IPS-18a (cell line): ENCODE results near the gene RAB10.
"Not testable (repeated sequence)": the region's sequence is repeated elsewhere in the genome, so short reads cannot be mapped to it uniquely, and the experiment has no call there.

ENCODE experiments used
- H3K27ac ChIP-seq: one replicate; pipeline ENCODE4 v1.5.1; 2013; ENCODE audit warnings: low read length
- H3K27me3 ChIP-seq: one replicate; pipeline ENCODE4 v1.6.1; 2013; ENCODE audit warnings: mild to moderate bottlenecking, low read length; ENCODE audit not compliant: control insufficient read depth, insufficient read depth
- H3K36me3 ChIP-seq: one replicate; pipeline ENCODE4 v1.6.1; 2013; ENCODE audit warnings: low read depth, low read length; ENCODE audit not compliant: control insufficient read depth
- H3K4me1 ChIP-seq: one replicate; pipeline ENCODE4 v1.6.1; 2013; ENCODE audit warnings: low read depth, low read length; ENCODE audit not compliant: control insufficient read depth
- H3K4me3 ChIP-seq: one replicate; pipeline ENCODE4 v1.5.1; 2013; ENCODE audit warnings: low read length
- H3K9ac ChIP-seq: one replicate; pipeline ENCODE4 v1.6.1; 2013; ENCODE audit warnings: mild to moderate bottlenecking, low read length, moderate library complexity
- H3K9me3 ChIP-seq: one replicate; pipeline ENCODE4 v1.6.1; 2013; ENCODE audit warnings: low read depth, low read length; ENCODE audit not compliant: control insufficient read depth

Gene RAB10

GRCh38 chr2:26080356-26080755, 46.5 kb downstream of the RAB10 start:
- no peak overlapping the region for H3K4me3 ChIP-seq
- peaks cover 9% of the 10 kb centered on the region for H3K4me1 ChIP-seq
- H3K27me3 ChIP-seq: no peaks in the 10 kb centered on the region
- no peaks in the 10 kb centered on the region for H3K36me3 ChIP-seq
- no peak overlapping the region for H3K9ac ChIP-seq
- peaks cover 7% of the 10 kb centered on the region for H3K9me3 ChIP-seq
- no peak overlapping the region for H3K27ac ChIP-seq

GRCh38 chr2:26080925-26081324, 47.0 kb downstream of the RAB10 start:
- not testable (repeated sequence) for H3K4me1 ChIP-seq, H3K36me3 ChIP-seq, H3K27me3 ChIP-seq, H3K9ac ChIP-seq, H3K27ac ChIP-seq, H3K9me3 ChIP-seq, H3K4me3 ChIP-seq

GRCh38 chr2:26081556-26081955, 47.7 kb downstream of the RAB10 start:
- Histone ChIP-seq H3K9ac (no peak overlapping the region), H3K4me1 (peaks cover 5% of the 10 kb centered on the region), H3K9me3 (peaks cover 7% of the 10 kb centered on the region), H3K36me3 (no peaks in the 10 kb centered on the region), H3K4me3 (no peak overlapping the region), H3K27ac (no peak overlapping the region), H3K27me3 (no peaks in the 10 kb centered on the region)

- H3K9me3 ChIP-seq: peaks cover 3% of the 10 kb centered on the region
- no peaks in the 10 kb centered on the region for H3K36me3 ChIP-seq
- no peak overlapping the region for H3K9ac ChIP-seq
- H3K27ac ChIP-seq: no peak overlapping the region
- no peaks in the 10 kb centered on the region for H3K27me3 ChIP-seq
- H3K4me1 ChIP-seq: peaks cover 13% of the 10 kb centered on the region
- no peak overlapping the region for H3K4me3 ChIP-seq
These were observed 52.3 kb downstream of the RAB10 start for GRCh38 chr2:26086155-26086637.

GRCh38 chr2:26086779-26087178, 52.9 kb downstream of the RAB10 start:
- peaks cover 13% of the 10 kb centered on the region for H3K4me1 ChIP-seq
- no peaks in the 10 kb centered on the region for H3K27me3 ChIP-seq
- no peak overlapping the region for H3K27ac ChIP-seq
- H3K36me3 ChIP-seq: no peaks in the 10 kb centered on the region
- no peak overlapping the region for H3K9ac ChIP-seq
- no peak overlapping the region for H3K4me3 ChIP-seq
- no peaks in the 10 kb centered on the region for H3K9me3 ChIP-seq

- H3K4me3 ChIP-seq: no peak overlapping the region
- no peak overlapping the region for H3K9ac ChIP-seq
- H3K4me1 ChIP-seq: peaks cover 9% of the 10 kb centered on the region
- no peaks in the 10 kb centered on the region for H3K36me3 ChIP-seq
- H3K27ac ChIP-seq: no peak overlapping the region
- H3K9me3 ChIP-seq: no peaks in the 10 kb centered on the region
- H3K27me3 ChIP-seq: no peaks in the 10 kb centered on the region
These were observed 54.3 kb downstream of the RAB10 start for GRCh38 chr2:26088038-26088643.

- not testable (repeated sequence) for H3K27ac ChIP-seq, H3K4me1 ChIP-seq, H3K9ac ChIP-seq, H3K9me3 ChIP-seq, H3K27me3 ChIP-seq, H3K4me3 ChIP-seq, H3K36me3 ChIP-seq
These were observed 55.0 kb downstream of the RAB10 start for GRCh38 chr2:26088931-26089330.

- Histone ChIP-seq H3K9me3 (no peaks in the 10 kb centered on the region), H3K36me3 (no peaks in the 10 kb centered on the region), H3K4me3 (no peak overlapping the region), H3K27me3 (no peaks in the 10 kb centered on the region), H3K27ac (no peak overlapping the region), H3K4me1 (peaks cover 8% of the 10 kb centered on the region), H3K9ac (no peak overlapping the region)
These were observed 55.5 kb downstream of the RAB10 start for GRCh38 chr2:26089337-26089736.

GRCh38 chr2:26095758-26096157, 61.9 kb downstream of the RAB10 start:
- H3K9ac ChIP-seq: no peak overlapping the region
- peaks cover 12% of the 10 kb centered on the region for H3K4me1 ChIP-seq
- peaks cover 9% of the 10 kb centered on the region for H3K36me3 ChIP-seq
- no peaks in the 10 kb centered on the region for H3K9me3 ChIP-seq
- H3K27ac ChIP-seq: no peak overlapping the region
- H3K4me3 ChIP-seq: no peak overlapping the region
- no peaks in the 10 kb centered on the region for H3K27me3 ChIP-seq

GRCh38 chr2:26099933-26100332, 66.0 kb downstream of the RAB10 start:
- peaks cover 12% of the 10 kb centered on the region for H3K4me1 ChIP-seq
- H3K9ac ChIP-seq: no peak overlapping the region
- H3K27ac ChIP-seq: no peak overlapping the region
- H3K9me3 ChIP-seq: no peaks in the 10 kb centered on the region
- H3K27me3 ChIP-seq: no peaks in the 10 kb centered on the region
- no peak overlapping the region for H3K4me3 ChIP-seq
- peaks cover 12% of the 10 kb centered on the region for H3K36me3 ChIP-seq

- H3K4me1 ChIP-seq: peaks cover 12% of the 10 kb centered on the region
- H3K27ac ChIP-seq: no peak overlapping the region
- no peak overlapping the region for H3K9ac ChIP-seq
- H3K4me3 ChIP-seq: no peak overlapping the region
- no peaks in the 10 kb centered on the region for H3K27me3 ChIP-seq
- H3K9me3 ChIP-seq: no peaks in the 10 kb centered on the region
- peaks cover 12% of the 10 kb centered on the region for H3K36me3 ChIP-seq
These were observed 66.5 kb downstream of the RAB10 start for GRCh38 chr2:26100384-26100783.

- Histone ChIP-seq H3K36me3 (peaks cover 12% of the 10 kb centered on the region), H3K9ac (no peak overlapping the region), H3K27ac (no peak overlapping the region), H3K27me3 (no peaks in the 10 kb centered on the region), H3K4me1 (peaks cover 5% of the 10 kb centered on the region), H3K9me3 (no peaks in the 10 kb centered on the region), H3K4me3 (no peak overlapping the region)
These were observed 69.9 kb downstream of the RAB10 start for GRCh38 chr2:26103752-26104151.
